ENCODE measurements around the gene ACTN3.
"Not testable (repeated sequence)": the region's sequence is repeated elsewhere in the genome, so short reads cannot be mapped to it uniquely, and the experiment has no call there.

Gene ACTN3

DNA sequence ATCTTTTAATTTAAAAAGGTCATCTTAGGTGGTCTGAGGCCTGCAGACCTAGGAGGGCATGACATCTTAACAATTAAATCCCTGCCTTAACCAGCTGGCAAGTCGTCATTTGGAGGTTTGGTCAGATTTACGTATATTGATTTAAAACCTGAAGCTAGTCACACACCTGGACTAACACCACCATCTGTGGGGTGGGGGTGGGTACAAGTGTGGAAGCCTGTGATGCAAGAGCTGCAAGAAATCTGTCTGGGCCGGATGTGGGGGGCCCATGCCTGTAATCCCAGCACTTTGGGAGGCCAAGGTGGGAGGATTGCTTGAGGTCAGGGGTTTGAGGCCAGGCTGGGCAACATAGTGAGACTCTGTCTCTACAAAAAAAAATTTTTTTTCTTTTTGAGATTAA, 34.6 kb downstream of the ACTN3 start:
- TF ChIP-seq, protein P1, sequence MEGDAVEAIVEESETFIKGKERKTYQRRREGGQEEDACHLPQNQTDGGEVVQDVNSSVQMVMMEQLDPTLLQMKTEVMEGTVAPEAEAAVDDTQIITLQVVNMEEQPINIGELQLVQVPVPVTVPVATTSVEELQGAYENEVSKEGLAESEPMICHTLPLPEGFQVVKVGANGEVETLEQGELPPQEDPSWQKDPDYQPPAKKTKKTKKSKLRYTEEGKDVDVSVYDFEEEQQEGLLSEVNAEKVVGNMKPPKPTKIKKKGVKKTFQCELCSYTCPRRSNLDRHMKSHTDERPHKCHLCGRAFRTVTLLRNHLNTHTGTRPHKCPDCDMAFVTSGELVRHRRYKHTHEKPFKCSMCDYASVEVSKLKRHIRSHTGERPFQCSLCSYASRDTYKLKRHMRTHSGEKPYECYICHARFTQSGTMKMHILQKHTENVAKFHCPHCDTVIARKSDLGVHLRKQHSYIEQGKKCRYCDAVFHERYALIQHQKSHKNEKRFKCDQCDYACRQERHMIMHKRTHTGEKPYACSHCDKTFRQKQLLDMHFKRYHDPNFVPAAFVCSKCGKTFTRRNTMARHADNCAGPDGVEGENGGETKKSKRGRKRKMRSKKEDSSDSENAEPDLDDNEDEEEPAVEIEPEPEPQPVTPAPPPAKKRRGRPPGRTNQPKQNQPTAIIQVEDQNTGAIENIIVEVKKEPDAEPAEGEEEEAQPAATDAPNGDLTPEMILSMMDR (IDR thresholded peaks at IDR 0.05; ENCODE audit: extremely low read depth, insufficient read depth, missing control alignments) = no peak
- in situ Hi-C loops (cut with MboI; ENCODE audit: low pct_unique_long_range_greater_than_20kb, low sequenced_read_pairs, unreplicated experiment) = no loop called here
- no peak for DNase-seq (ENCODE audit: low spot score)

DNA sequence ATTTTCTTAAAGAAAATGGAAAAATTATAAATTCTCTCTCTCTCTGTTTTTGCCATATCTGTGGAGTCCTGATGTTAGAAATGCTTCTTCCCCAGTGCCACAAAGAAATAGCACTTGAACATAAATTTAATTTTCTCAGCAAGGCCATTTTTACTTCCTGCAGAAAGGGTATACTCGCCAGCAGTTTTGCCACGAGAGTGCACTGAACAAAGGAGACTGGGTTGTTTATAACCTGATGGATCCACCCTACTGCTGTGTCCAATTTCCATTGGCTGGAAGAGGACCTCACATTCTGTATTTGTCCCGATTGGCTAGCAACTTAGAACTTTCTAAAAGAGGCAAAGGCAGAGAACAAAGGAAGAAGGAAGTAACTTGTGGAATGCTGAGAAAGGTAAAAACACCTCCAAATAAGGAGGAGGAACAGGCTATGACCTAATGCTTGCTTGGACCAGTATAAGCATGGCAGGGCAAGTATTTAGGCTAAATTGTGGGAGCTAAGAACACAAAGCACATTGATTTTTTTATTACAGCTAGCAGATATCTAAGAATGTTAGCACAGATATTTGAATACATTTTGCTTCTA, 36.0 kb downstream of the ACTN3 start:
- in situ Hi-C loops (cut with MboI; ENCODE audit: low pct_unique_long_range_greater_than_20kb, low sequenced_read_pairs, unreplicated experiment); DNase-seq (ENCODE audit: low spot score): not testable (repeated sequence)

DNA sequence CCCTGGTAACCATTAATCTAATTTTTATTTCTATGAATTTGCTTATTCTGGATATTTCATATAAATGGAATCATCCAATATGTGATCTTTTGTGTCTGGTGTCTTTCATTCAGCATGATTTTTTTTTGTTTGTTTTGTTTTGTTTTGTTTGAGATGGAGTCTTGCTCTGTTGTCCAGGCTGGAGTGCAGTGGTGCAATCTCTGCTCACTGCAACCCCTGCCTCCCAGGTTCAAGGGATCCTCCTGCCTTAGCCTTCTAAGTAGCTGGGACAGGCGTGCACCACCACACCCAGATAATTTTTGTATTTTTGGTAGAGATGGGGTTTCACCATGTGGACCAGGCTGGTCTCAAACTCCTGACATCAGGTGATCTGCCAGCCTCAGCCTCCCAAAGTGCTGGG, 38.7 kb downstream of the ACTN3 start:
- DNase-seq (ENCODE audit: low spot score); in situ Hi-C loops (cut with MboI; ENCODE audit: low pct_unique_long_range_greater_than_20kb, low sequenced_read_pairs, unreplicated experiment): not testable (repeated sequence)

DNA sequence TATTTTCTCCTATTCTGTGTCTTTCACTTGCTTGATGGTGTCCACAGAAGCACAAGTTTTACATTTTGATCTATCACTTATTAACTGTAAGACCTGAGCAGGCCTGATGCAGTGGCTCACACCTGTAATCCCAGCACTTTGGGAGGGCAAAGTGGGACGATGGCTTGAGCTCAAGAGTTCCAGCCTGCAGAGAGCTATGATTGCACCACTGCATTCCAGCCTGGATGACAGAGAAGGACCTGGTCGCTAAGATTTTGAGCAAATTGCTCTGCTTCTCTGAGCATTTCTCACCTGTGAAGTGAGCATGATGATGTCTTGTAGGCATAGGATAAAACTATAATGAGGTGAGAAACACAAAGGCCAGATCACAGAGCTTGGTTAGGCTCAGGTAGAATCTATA, 39.4 kb downstream of the ACTN3 start:
- TF ChIP-seq, protein P1 (IDR thresholded peaks at IDR 0.05; ENCODE audit: extremely low read depth, insufficient read depth, missing control alignments) = no peak
- in situ Hi-C loops (cut with MboI; ENCODE audit: low pct_unique_long_range_greater_than_20kb, low sequenced_read_pairs, unreplicated experiment) = no loop called here
- no peak for DNase-seq (ENCODE audit: low spot score)

DNA sequence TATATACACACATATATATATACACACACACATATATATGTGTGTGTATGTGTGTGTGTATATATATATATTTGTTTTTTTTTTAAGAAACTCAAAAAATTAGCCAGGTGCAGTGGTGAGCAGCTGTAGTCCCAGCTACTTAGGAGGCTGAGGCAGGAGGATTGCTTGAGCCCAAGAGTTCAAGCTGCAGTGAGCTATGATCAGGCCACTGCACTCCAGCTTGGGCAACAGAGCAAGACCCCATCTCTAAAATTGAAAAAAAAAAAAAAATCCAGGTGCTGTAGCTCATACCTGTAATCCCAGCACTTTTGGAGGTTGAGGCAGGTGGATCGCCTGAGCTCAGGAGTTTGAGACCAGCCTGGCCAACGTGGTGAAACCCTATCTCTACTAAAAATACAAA, 42.6 kb downstream of the ACTN3 start:
- DNase-seq (ENCODE audit: low spot score); in situ Hi-C loops (cut with MboI; ENCODE audit: low pct_unique_long_range_greater_than_20kb, low sequenced_read_pairs, unreplicated experiment): not testable (repeated sequence)

DNA sequence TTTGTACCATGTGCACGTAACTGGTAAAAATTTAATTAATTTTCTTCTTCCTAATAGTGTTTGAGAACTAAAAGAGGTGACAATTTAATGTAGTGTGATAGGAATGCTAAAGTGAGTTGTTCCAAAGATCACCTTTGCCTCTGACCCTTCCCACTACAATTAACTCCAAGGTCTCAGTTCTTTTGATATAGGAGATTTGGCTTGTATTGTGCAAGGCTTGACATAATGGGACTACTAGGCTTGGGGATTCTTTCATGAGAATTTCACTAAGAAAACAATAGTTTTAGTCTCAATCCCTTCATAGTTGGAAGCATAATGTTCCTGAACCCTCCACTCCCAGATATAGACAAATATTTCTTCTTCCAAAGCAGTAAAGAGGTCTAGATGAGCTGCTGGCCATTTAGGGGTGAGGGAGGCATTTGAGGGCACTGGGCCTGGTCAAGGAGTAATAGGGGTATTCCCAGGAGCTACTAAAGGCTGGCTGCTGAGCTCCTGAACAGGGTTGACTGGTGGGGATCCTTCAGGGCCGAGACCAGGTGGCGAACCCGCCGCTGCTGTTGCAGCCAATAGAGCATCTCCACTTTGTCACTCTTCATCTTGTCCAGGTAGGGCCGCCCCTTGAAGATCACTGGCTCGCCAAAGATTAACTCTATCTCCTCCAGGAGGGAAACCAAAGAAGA, 43.4 kb downstream of the ACTN3 start:
- in situ Hi-C loops (cut with MboI; ENCODE audit: low pct_unique_long_range_greater_than_20kb, low sequenced_read_pairs, unreplicated experiment) = no loop called here
- TF ChIP-seq, protein P1 (IDR thresholded peaks at IDR 0.05; ENCODE audit: extremely low read depth, insufficient read depth, missing control alignments) = no peak
- no peak for DNase-seq (ENCODE audit: low spot score)

DNA sequence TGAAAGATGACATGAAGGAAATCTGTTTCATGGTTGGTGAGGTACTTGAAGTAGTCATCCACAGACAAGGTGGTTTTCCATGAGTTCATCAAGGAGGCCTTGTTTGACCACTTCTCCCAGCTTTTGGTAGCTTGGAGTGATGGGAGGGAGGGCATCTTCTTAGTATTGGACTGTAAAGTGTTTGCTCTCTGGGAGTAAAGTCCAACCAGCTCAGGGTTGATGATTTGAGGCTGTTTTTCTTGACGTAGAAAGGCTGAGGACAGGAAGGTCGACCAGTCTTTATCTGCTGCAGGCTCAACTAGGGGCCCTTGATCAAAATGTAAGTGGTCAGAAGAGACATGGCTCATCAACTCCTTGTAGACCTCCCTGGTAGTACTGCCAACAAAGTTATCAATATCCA, 44.5 kb downstream of the ACTN3 start:
- no peak for DNase-seq (ENCODE audit: low spot score)
- in situ Hi-C loops (cut with MboI; ENCODE audit: low pct_unique_long_range_greater_than_20kb, low sequenced_read_pairs, unreplicated experiment) = no loop called here
- TF ChIP-seq, protein P1 (IDR thresholded peaks at IDR 0.05; ENCODE audit: extremely low read depth, insufficient read depth, missing control alignments) = no peak

DNA sequence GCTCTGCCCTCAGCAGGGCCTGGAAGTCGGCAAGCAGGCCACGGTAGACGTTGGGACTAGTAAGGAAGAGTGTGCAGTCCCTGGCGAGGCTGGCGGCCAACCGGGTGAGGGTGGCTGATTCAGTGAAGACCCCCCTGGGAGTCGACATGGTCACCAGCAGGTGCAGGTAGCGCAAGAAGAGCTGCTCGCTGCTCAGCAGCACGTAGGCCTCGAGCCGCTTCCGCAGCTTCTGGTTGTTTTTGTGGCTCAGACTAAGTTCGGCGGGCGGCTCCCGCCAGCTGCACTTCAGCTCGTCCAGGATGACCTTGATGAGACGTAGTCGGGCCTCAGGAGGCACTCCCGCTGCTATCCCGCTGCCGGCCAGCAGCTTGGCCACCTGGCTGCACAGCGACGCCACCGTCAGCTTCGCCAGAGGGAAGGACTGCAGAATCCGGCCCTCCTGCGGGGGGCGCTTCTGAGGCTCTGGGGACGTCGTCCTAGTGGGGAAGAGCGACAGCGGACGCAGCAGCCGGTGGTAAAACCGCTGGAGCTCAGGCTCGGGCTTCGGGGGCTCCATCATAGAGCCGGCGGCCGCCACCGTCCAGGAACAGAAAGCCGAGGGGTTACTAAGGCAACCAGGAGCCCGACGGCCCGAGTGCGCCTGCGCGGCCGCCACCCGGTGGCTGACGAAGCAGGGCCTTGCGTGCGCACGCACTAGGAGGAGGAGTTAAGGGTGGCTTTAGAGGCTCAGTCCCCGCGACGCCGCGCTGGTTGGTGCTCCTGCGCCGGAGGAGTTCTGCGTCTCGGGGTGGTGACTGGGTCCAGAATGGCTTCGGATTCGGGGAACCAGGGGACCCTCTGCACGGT, 46.0 kb downstream of the ACTN3 start, which contains the start of the genes CCDC87 and CCS:
Gene CCDC87, minus strand, starts transcription at position 607 of the 846 bp plus-strand sequence. Its CDS starts 48 bp downstream, at position 559.
Gene CCS, plus strand, starts transcription at position 729 of the 846 bp plus-strand sequence. Its CDS starts 77 bp downstream, at position 806.
- in situ Hi-C loops (cut with MboI; ENCODE audit: low pct_unique_long_range_greater_than_20kb, low sequenced_read_pairs, unreplicated experiment) = no loop called here
- peak; percentile 100 for DNase-seq (ENCODE audit: low spot score)
- TF ChIP-seq, protein P1 (IDR thresholded peaks at IDR 0.05; ENCODE audit: extremely low read depth, insufficient read depth, missing control alignments) = peak; percentile 51

Data from GM13977 (cell line).